GM19372 (cell line): Measurements from ENCODE around the gene MEIOB.
"Not testable (repeated sequence)": the region's sequence is repeated elsewhere in the genome, so short reads cannot be mapped to it uniquely, and the experiment has no call there.

Source experiments
- ATAC-seq: cut with Tn5 transposase; IDR thresholded peaks from one replicate; pipeline ENCODE4 v1.9.1; 2021; ENCODE audit warnings: mild to moderate bottlenecking, low read depth, moderate library complexity; ENCODE audit not compliant: unreplicated experiment

Gene MEIOB

GRCh38 chr16:1907226-1907860 is 35.4 kb upstream of the MEIOB start:
- ATAC-seq: no peak

- ATAC-seq: no peak
Measured at GRCh38 chr16:1906846-1907165, 34.8 kb upstream of the MEIOB start.

- no peak for ATAC-seq
Measured at GRCh38 chr16:1906055-1906845, 34.3 kb upstream of the MEIOB start.

- no peak for ATAC-seq
Measured at GRCh38 chr16:1903845-1904840, 32.2 kb upstream of the MEIOB start.

- ATAC-seq: no peak
Measured at GRCh38 chr16:1903220-1903574, 31.2 kb upstream of the MEIOB start.

- ATAC-seq: no peak
Measured at GRCh38 chr16:1902547-1903219, 30.7 kb upstream of the MEIOB start.

- ATAC-seq: no peak
Measured at GRCh38 chr16:1900452-1900774, 28.4 kb upstream of the MEIOB start.

GRCh38 chr16:1899641-1900451 is 27.9 kb upstream of the MEIOB start:
- ATAC-seq: no peak

GRCh38 chr16:1897692-1898091 is 25.7 kb upstream of the MEIOB start:
- ATAC-seq: not testable (repeated sequence)

- no peak for ATAC-seq
Measured at GRCh38 chr16:1895949-1896675, 24.1 kb upstream of the MEIOB start.

- ATAC-seq: no peak
Measured at GRCh38 chr16:1895068-1895467, 23.1 kb upstream of the MEIOB start.

- ATAC-seq: no peak
Measured at GRCh38 chr16:1890708-1891050, 18.7 kb upstream of the MEIOB start.

- no peak for ATAC-seq
Measured at GRCh38 chr16:1890024-1890707, 18.2 kb upstream of the MEIOB start.

- ATAC-seq: no peak
Measured at GRCh38 chr16:1887711-1888354, 15.9 kb upstream of the MEIOB start.

- no peak for ATAC-seq
Measured at GRCh38 chr16:1884889-1885288, 12.9 kb upstream of the MEIOB start.

GRCh38 chr16:1884155-1884760 is 12.3 kb upstream of the MEIOB start:
- no peak for ATAC-seq

- ATAC-seq: not testable (repeated sequence)
Measured at GRCh38 chr16:1881172-1881571, 9.2 kb upstream of the MEIOB start.

- ATAC-seq: no peak
Measured at GRCh38 chr16:1879477-1879876, 7.5 kb upstream of the MEIOB start.
